HG03520 (cell line): ENCODE measurements around the gene DBF4.
"Not testable (repeated sequence)": the region's sequence is repeated elsewhere in the genome, so short reads cannot be mapped to it uniquely, and the experiment has no call there.

Experiments used
- ATAC-seq: cut with Tn5 transposase; IDR thresholded peaks from one replicate; pipeline ENCODE4 v1.9.1; 2021; ENCODE audit warnings: mild to moderate bottlenecking, moderate library complexity; ENCODE audit not compliant: unreplicated experiment

DBF4 gene

GRCh38 chr7:87876040-87876868 lies at the start of gene DBF4, which contains the start of gene SLC25A40:
TSS of gene DBF4 (plus strand) at chr7:87876493. CDS start at chr7:87876733, 240 bp downstream.
TSS of gene SLC25A40 (minus strand) at chr7:87876360. CDS start at chr7:87858727, 17,633 bp downstream.
- ATAC-seq: peak; percentile 89

- not testable (repeated sequence) for ATAC-seq
Measured at GRCh38 chr7:87828383-87828782, 47.9 kb upstream of the DBF4 start.

GRCh38 chr7:87831097-87831496 lies 45.2 kb upstream of the DBF4 start:
- no peak for ATAC-seq

GRCh38 chr7:87833130-87833529 lies 43.2 kb upstream of the DBF4 start:
- ATAC-seq: no peak

- no peak for ATAC-seq
Measured at GRCh38 chr7:87837597-87837996, 38.7 kb upstream of the DBF4 start.

GRCh38 chr7:87850836-87851593 lies 25.3 kb upstream of the DBF4 start:
- no peak for ATAC-seq

GRCh38 chr7:87852306-87852705 lies 24.0 kb upstream of the DBF4 start:
- ATAC-seq: no peak

GRCh38 chr7:87853237-87853864 lies 22.9 kb upstream of the DBF4 start:
- ATAC-seq: no peak

GRCh38 chr7:87858417-87859100 lies 17.7 kb upstream of the DBF4 start:
- no peak for ATAC-seq

- no peak for ATAC-seq
Measured at GRCh38 chr7:87866089-87866488, 10.2 kb upstream of the DBF4 start.

GRCh38 chr7:87866533-87866932 lies 9.8 kb upstream of the DBF4 start:
- ATAC-seq: not testable (repeated sequence)

- ATAC-seq: no peak
Measured at GRCh38 chr7:87870471-87870870, 5.8 kb upstream of the DBF4 start.

GRCh38 chr7:87872346-87872745 lies 3.9 kb upstream of the DBF4 start:
- ATAC-seq: no peak

GRCh38 chr7:87873328-87873727 lies 3.0 kb upstream of the DBF4 start:
- not testable (repeated sequence) for ATAC-seq

- ATAC-seq: no peak
Measured at GRCh38 chr7:87874066-87874465, 2.2 kb upstream of the DBF4 start.

GRCh38 chr7:87875151-87876039 lies 898 bp upstream of the DBF4 start:
- peak; percentile 7 for ATAC-seq

- ATAC-seq: no peak
Measured at GRCh38 chr7:87876869-87877234, 559 bp downstream of the DBF4 start.

- no peak for ATAC-seq
Measured at GRCh38 chr7:87877366-87878040, 1.2 kb downstream of the DBF4 start.

- no peak for ATAC-seq
Measured at GRCh38 chr7:87878208-87878735, 2.0 kb downstream of the DBF4 start.
